ENCODE data around the gene ZBTB7C. TPM values are rescaled to one million over a fixed set of nuclear protein-coding genes. Genes with fewer than 3 reads are reported as not detected.

The ZBTB7C gene
- total RNA-seq, 2 donors from 2014 or later = not detected

DNA sequence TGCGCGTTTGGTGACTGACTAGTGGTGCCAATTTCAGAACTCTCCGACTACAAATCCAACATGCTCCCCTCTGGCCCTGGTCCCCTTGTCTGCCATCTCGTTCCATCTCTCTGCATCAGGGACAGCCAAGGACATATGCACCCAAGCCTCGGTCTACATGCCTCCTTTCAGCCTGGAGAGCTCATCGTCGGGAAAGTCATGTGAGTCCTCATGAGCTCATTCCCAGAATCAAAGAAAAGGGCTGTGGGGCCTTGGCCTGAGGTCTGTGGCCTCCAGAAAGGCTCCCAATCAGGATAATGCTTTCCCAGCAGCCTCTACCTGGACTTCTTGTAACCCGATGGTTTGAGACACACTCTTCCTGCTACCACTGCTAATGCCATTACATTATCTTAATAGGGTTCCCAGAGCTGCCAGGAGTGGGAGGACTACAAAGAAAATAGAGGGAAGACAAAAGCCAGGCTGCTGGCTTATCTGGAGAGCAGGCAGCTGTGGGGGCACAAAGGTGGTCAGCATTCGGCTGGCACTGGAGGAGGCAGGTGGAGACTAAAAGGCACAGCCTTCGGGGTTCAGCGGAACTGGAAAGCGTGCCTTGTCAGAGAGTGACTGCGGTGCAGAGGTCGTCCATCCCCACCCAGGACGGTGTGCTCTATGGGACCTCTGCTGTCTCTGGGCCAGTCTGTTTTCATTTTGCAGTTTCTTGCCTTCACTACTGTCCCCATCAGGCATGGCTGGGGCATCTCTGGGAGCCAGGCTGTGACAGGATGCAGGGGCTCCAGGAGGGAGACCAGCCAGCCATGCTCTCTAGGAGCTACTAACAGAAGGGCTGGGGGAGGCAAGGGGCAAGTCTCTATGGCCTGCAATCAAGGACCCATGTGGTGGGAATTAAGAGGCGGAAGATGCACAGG is 374.3 kb downstream of the ZBTB7C start:
- no peak for ATAC-seq
- DNase-seq (ENCODE audit: low spot score in 2 of 2) = peak in 1 of 2 donors; percentile 31
- Mint-ChIP-seq H3K9me3 (no peaks in the 10 kb centered on the region), H3K36me3 (no peaks in the 10 kb centered on the region), H3K27ac (peak overlapping the region in 1 of 2 donors; percentile 44)

- Mint-ChIP-seq H3K27ac (no peak overlapping the region), H3K9me3 (no peaks in the 10 kb centered on the region), H3K36me3 (no peaks in the 10 kb centered on the region)
- ATAC-seq (no peak), DNase-seq (ENCODE audit: low spot score in 2 of 2) (peak in 1 of 2 donors; percentile 33)
These were observed 375.2 kb downstream of the ZBTB7C start for GRCh38 chr18:48033790-48034650.

GRCh38 chr18:48032876-48033789 is 376.1 kb downstream of the ZBTB7C start:
- no peak overlapping the region for H3K27ac Mint-ChIP-seq
- ATAC-seq = no peak
- peak in 1 of 2 donors; percentile 18 for DNase-seq (ENCODE audit: low spot score in 2 of 2)
- no peaks in the 10 kb centered on the region for H3K36me3 Mint-ChIP-seq
- no peaks in the 10 kb centered on the region for H3K9me3 Mint-ChIP-seq

DNA sequence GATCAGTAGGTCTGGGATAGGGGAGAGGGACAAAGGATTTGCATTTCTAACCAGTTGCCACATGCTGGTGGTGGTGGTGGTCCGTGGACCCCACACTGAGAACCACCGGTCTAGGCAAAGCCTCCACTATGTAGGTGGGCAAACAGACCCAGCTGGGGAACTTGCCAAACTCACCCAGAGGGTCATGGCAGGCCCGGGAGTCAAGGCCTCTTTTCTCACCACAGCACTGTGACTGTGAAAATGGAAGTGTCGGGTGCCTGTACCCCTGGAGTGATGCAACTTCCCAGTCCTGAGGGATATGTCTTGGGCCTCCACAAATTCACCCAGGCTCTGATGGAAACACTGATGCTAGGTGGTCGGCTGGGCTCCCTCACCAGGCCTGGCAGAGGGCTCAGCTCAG is 377.5 kb downstream of the ZBTB7C start:
- H3K36me3 Mint-ChIP-seq = no peaks in the 10 kb centered on the region
- no peaks in the 10 kb centered on the region for H3K9me3 Mint-ChIP-seq
- H3K27ac Mint-ChIP-seq = no peak overlapping the region
- DNase-seq (ENCODE audit: low spot score in 2 of 2) (no peak), ATAC-seq (no peak)

DNA sequence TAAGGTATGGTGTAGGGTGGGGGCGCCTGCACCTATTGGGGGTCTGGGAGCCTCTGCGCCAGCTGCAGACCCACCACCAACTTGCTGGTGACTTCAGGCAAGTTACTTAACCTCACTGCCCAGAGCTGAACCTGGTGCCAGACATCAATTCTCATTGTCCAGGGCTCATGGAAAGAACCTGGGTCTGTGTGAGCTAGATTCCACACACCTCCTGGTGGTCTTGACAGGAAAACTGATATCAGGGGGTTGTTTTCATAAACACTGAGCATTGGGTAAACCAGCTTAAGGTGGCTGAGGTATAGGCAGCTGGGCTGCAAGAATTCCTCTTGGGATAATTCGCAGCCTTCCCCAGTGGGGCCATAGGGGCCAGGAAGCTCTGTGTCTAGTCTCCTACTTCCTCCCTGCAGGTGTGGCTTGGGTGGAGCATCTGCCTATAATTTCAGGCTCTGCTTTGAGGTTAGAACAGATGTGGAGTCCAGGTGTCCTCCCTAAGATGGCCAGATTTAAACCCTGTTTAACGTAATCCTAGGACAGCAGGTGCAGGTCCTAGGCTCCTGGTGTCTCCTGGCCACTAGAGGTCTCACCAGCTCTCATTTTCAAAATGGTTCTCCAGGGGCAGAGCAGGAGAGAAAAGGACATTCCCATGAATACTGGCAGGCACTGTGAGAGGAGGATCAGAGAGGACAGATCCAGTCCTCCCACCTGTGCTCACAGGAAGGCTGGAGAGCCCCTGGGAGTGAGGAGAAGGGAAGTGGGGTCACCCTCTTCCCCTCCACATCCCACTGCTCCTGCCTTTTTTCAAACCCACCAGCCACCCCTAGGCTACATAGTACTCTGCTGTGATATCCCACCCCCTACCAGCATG is 378.3 kb downstream of the ZBTB7C start:
- DNase-seq (ENCODE audit: low spot score in 2 of 2) = no peak
- ATAC-seq = peak in 1 of 2 donors; percentile 53
- H3K27ac Mint-ChIP-seq = no peak overlapping the region
- H3K9me3 Mint-ChIP-seq = no peaks in the 10 kb centered on the region
- no peaks in the 10 kb centered on the region for H3K36me3 Mint-ChIP-seq

DNA sequence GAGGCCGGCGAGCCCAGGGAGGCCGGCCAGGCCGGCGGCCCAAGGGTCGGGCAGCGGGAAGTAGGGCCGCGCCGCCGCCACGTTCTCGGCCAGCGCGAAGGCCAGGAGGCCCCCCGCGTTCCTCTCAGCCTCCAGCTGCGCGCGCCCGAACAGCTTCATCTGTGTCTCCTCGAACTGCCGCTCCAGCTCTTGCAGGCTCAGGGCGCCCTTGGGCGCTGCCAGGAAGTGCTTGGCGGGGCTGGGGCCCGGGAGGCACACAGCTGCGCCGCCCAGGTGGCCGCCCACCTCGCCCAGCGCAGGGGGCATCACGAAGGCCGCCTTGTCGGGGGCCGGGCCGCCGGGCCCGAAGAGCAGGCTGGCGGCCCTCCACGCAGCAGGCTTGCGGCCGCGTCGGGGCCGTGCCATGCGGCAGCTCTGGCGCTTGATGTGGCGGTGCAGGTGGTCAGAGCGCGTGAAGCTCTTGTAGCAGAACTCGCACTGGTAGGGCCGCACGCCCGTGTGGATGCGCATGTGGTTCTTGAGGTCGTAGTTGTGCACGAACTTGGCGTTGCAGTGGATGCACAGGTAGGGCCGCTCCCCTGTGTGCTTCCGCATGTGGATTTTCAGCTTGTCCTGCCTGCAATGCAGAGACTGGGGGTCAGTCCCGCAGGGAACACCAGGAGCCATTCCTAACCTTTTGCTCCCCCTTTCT is 379.7 kb downstream of the ZBTB7C start:
- ATAC-seq = no peak

GRCh38 chr18:48028696-48029095 is 380.5 kb downstream of the ZBTB7C start:
- Mint-ChIP-seq H3K27ac (no peak overlapping the region), H3K9me3 (no peaks in the 10 kb centered on the region), H3K36me3 (no peaks in the 10 kb centered on the region)
- no peak for DNase-seq (ENCODE audit: low spot score in 2 of 2)
- no peak for ATAC-seq

More for the DNA sequence above, 379.7 kb downstream of the ZBTB7C start:
- Mint-ChIP-seq H3K36me3 (no peaks in the 10 kb centered on the region), H3K9me3 (no peaks in the 10 kb centered on the region), H3K27ac (no peak overlapping the region)
- DNase-seq (ENCODE audit: low spot score in 2 of 2) = no peak

- DNase-seq (ENCODE audit: low spot score in 2 of 2) (no peak), ATAC-seq (no peak)
- Mint-ChIP-seq H3K36me3 (no peaks in the 10 kb centered on the region), H3K27ac (no peak overlapping the region), H3K9me3 (no peaks in the 10 kb centered on the region)
These were observed 381.1 kb downstream of the ZBTB7C start for GRCh38 chr18:48028081-48028480.

- peak overlapping the region in 1 of 2 donors; percentile 60 for H3K27ac Mint-ChIP-seq
- no peak for ATAC-seq
- H3K9me3 Mint-ChIP-seq = no peaks in the 10 kb centered on the region
- H3K36me3 Mint-ChIP-seq = no peaks in the 10 kb centered on the region
- DNase-seq (ENCODE audit: low spot score in 2 of 2) = no peak
These were observed 381.7 kb downstream of the ZBTB7C start for GRCh38 chr18:48027401-48027963.

- DNase-seq (ENCODE audit: low spot score in 2 of 2) (peak in 1 of 2 donors; percentile 21), ATAC-seq (no peak)
- Mint-ChIP-seq H3K9me3 (no peaks in the 10 kb centered on the region), H3K36me3 (no peaks in the 10 kb centered on the region), H3K27ac (no peak overlapping the region)
These were observed 383.0 kb downstream of the ZBTB7C start for GRCh38 chr18:48026216-48026615.

DNA sequence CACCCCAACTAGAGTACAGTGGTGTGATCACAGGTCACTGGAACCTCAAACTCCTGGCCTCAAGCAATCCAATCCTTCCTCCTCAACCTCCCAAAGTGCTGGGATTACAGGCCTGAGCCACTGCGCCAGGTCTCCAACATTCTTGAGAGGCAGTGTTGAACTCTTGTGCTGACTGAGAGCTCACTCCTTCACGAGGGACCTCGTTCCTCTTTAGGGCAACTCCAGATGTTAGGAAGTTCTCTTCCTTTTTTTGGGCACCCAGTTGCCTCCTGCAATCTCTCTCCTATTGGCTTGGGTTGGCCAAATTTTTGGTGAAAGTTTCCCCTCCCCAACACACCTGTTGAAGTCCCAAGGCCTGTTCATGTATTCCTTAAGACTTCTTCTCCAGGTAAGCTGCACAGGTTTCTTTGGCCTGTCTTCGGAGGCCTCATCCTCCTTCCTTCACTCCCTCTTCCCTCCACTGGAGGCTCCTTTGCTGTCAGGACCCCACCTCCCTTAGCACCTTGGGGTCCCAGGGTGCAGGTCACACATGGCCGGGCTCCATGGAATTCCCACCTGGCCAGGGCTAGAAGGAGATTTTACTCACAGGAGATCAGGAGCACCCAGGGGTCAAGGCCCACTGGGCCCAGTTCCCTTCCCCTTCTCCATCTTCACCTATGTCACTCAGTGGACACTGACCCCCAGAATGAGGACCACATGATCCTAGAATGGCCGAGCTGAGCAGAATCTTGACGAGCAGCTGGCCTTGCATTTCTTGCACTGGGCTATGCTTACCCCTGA is 384.1 kb downstream of the ZBTB7C start:
- peak overlapping the region in 1 of 2 donors; percentile 85 for H3K27ac Mint-ChIP-seq
- ATAC-seq (no peak), DNase-seq (ENCODE audit: low spot score in 2 of 2) (peak in 1 of 2 donors; percentile 35)
- no peaks in the 10 kb centered on the region for H3K36me3 Mint-ChIP-seq
- no peaks in the 10 kb centered on the region for H3K9me3 Mint-ChIP-seq

- no peaks in the 10 kb centered on the region for H3K9me3 Mint-ChIP-seq
- no peak for ATAC-seq
- peak in 1 of 2 donors; percentile 13 for DNase-seq (ENCODE audit: low spot score in 2 of 2)
- no peaks in the 10 kb centered on the region for H3K36me3 Mint-ChIP-seq
- H3K27ac Mint-ChIP-seq = no peak overlapping the region
These were observed 385.1 kb downstream of the ZBTB7C start for GRCh38 chr18:48024009-48024512.

GRCh38 chr18:48023334-48024008 is 385.7 kb downstream of the ZBTB7C start:
- DNase-seq (ENCODE audit: low spot score in 2 of 2) (peak in 1 of 2 donors; percentile 11), ATAC-seq (no peak)
- no peak overlapping the region for H3K27ac Mint-ChIP-seq
- H3K9me3 Mint-ChIP-seq = no peaks in the 10 kb centered on the region
- H3K36me3 Mint-ChIP-seq = no peaks in the 10 kb centered on the region
